ENCODE data around the gene CTXND1.

CTXND1 gene

GRCh38 chr15:80152180-80152895 lies 99.7 kb downstream of the CTXND1 start:
- TF ChIP-seq CTCF (IDR thresholded peaks at IDR 0.05): no peak
- DNase-seq (ENCODE audit: low spot score): peak; percentile 99
- H3K27ac ChIP-seq: peak overlapping the region; percentile 79 to 95
- H3K4me3 ChIP-seq: peak overlapping the region; percentile 93

GRCh38 chr15:80151576-80151975 lies 100.4 kb downstream of the CTXND1 start:
- H3K27ac ChIP-seq: peak overlapping the region in 1 of 2 donors; percentile 63
- no peak for DNase-seq (ENCODE audit: low spot score)
- TF ChIP-seq CTCF (IDR thresholded peaks at IDR 0.05): no peak
- no peak overlapping the region for H3K4me3 ChIP-seq

- H3K4me3 ChIP-seq: no peak overlapping the region
- no peak overlapping the region for H3K27ac ChIP-seq
- TF ChIP-seq CTCF (IDR thresholded peaks at IDR 0.05): no peak
- no peak for DNase-seq (ENCODE audit: low spot score)
These were observed 100.9 kb downstream of the CTXND1 start for GRCh38 chr15:80151148-80151547.

Data from coronary artery (tissue), 2 donors.